Transverse colon (tissue), 4 donors: ENCODE data around the gene SCART1. TPM values are rescaled to one million over a fixed set of nuclear protein-coding genes. Genes with fewer than 3 reads are reported as not detected.

Experiments used
- DNase-seq: peaks from one replicate; pipeline ENCODE4 v3.0.0-alpha.2; 2019
- H3K27ac ChIP-seq, 4 donors: fragments of 200-600 bp; sonication (generic); 2 replicates each; pipeline ENCODE4 v1.5.1; 2016 to 2018; ENCODE audit warnings: inconsistent platforms in 4 of 4
- H3K27me3 ChIP-seq: fragments of 200-600 bp; sonication (generic); 2 replicates; pipeline ENCODE4 v1.5.1; 2017; ENCODE audit warnings: inconsistent platforms
- H3K36me3 ChIP-seq, 4 donors: fragments of 200-600 bp; sonication (generic); 2 replicates each; pipeline ENCODE4 v1.5.1; 2017 to 2019; ENCODE audit warnings: inconsistent platforms in 4 of 4
- H3K4me1 ChIP-seq, 4 donors: fragments of 200-600 bp; sonication (generic); 2 replicates each; pipeline ENCODE4 v1.5.1; 2017 to 2020; ENCODE audit warnings: inconsistent platforms in 4 of 4
- H3K4me3 ChIP-seq, 4 donors: fragments of 200-600 bp; sonication (generic); 1 replicate in 1 of 4; 2 replicates in 3 of 4; pipeline versions ENCODE4 v1.5.1 to v1.6.1; 2017 to 2019; ENCODE audit warnings: inconsistent platforms in 4 of 4
- H3K9me3 ChIP-seq, 2 donors: fragments of 200-600 bp; sonication (generic); 2 replicates each; pipeline ENCODE4 v1.5.1; 2017 to 2019; ENCODE audit warnings: inconsistent platforms in 2 of 2
- EP300 ChIP-seq: sonication (generic); formaldehyde crosslinking; IDR thresholded peaks from one replicate; pipeline ENCODE4 v1.6.1; 2017; ENCODE audit warnings: antibody characterized with exemption, low read depth
- POLR2A ChIP-seq: fragments of 450-650 bp; IDR thresholded peaks from one replicate; pipeline ENCODE4 v1.6.1; 2016; ENCODE audit warnings: antibody characterized with exemption, mild to moderate bottlenecking, moderate library complexity
- POLR2AphosphoS5 ChIP-seq, 3 donors: sonication (generic); formaldehyde crosslinking; IDR thresholded peaks; one replicate each; pipeline ENCODE4 v1.6.1; 2016; ENCODE audit warnings: antibody characterized with exemption in 3 of 3
- WGBS, 2 donors: methylation state at CpG; one replicate each; pipeline ENCODE4 v1.1.5; 2018; ENCODE audit warnings: low coverage in 1 of 2; 5-methylcytosine and 5-hydroxymethylcytosine counted together
- in situ Hi-C, 4 donors: fragments of 200-750 bp; cut with MboI; loops; one replicate each; pipeline versions ENCODE4 v1.15.0 to v1.15.1; 2017; ENCODE audit warnings: low sequenced_read_pairs in 3 of 4, low pct_ligation_motif_present in 1 of 4, low pct_unique_long_range_greater_than_20kb in 1 of 4
- intact Hi-C: fragments of 100-400 bp; cut with DNase I; formaldehyde crosslinking; loops from one replicate; pipeline ENCODE4 v1.15.1; 2023; ENCODE audit warnings: low total_unique reads
- total RNA-seq, 4 donors: library from RNA; depleted of rRNA; stranded (reverse); fragments of >200 nt; gene quantifications; one replicate each; pipeline ENCODE4 v1.1.0, GENCODE V29; 2016
- TF ChIP-seq, protein P1 (sequence below), 5 experiments: fragments of 200-600 bp in 3 of 5; fragments of 450-650 bp in 2 of 5; sonication (generic) in 3 of 5; IDR thresholded peaks; 1 replicate in 2 of 5; 2 replicates in 3 of 5; pipeline ENCODE4 v1.5.1; 2016 to 2017; ENCODE audit warnings: antibody characterized with exemption in 5 of 5, inconsistent platforms in 3 of 5, mild to moderate bottlenecking in 2 of 5, moderate library complexity in 1 of 5

The SCART1 gene
- total RNA-seq, 4 donors from 2014 or later: 1.6 to 6.5 (median 3.1) TPM

DNA sequence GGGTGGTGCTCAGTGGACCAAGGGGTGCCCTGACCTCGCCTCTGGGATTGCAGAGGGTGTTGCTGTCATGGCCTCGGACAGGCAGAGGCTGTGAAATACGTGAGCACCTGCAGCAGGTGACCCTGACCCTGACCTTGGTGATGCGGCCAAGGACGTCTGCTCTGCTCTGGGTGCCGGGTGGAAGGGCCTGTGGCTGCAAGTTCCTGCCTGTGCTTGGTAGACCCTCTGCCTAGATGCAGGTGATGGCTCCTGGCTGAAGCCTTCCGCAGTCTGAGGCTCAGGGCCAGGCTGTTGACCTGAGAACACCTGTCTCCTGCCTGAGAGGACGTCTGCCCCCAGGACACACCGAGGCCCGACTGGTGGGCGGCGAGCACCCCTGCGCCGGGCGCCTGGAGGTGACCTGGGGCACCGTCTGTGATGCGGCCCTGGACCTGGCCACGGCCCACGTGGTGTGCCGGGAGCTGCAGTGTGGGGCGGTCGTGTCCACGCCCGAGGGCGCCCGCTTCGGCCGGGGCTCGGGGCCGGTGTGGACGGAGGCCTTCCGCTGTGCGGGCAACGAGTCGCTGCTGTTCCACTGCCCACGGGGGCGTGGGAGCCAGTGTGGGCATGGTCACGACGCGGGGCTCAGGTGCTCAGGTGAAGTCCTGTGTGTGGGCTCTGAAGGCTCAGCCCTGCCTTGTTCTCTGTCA, 4.4 kb downstream of the SCART1 start:
- Histone ChIP-seq H3K4me3 (no peak overlapping the region), H3K27me3 (no peaks in the 10 kb centered on the region), H3K9me3 (no peaks in the 10 kb centered on the region), H3K4me1 (no peaks in the 10 kb centered on the region), H3K36me3 (no peaks in the 10 kb centered on the region), H3K27ac (no peak overlapping the region)
- 91% methylated on average over 33 of the region's 40 CpGs; no CpG with 5 or more reads in 1 of the 2 donors for WGBS, 2 donors
- intact Hi-C loops (no loop called here), in situ Hi-C loops (no loop called here)
- TF ChIP-seq POLR2AphosphoS5 (IDR thresholded peaks at IDR 0.05) (no peak), EP300 (no peak), POLR2A (no peak)
- TF ChIP-seq, protein P1, sequence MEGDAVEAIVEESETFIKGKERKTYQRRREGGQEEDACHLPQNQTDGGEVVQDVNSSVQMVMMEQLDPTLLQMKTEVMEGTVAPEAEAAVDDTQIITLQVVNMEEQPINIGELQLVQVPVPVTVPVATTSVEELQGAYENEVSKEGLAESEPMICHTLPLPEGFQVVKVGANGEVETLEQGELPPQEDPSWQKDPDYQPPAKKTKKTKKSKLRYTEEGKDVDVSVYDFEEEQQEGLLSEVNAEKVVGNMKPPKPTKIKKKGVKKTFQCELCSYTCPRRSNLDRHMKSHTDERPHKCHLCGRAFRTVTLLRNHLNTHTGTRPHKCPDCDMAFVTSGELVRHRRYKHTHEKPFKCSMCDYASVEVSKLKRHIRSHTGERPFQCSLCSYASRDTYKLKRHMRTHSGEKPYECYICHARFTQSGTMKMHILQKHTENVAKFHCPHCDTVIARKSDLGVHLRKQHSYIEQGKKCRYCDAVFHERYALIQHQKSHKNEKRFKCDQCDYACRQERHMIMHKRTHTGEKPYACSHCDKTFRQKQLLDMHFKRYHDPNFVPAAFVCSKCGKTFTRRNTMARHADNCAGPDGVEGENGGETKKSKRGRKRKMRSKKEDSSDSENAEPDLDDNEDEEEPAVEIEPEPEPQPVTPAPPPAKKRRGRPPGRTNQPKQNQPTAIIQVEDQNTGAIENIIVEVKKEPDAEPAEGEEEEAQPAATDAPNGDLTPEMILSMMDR (IDR thresholded peaks at IDR 0.05): no peak
- no peak for DNase-seq

DNA sequence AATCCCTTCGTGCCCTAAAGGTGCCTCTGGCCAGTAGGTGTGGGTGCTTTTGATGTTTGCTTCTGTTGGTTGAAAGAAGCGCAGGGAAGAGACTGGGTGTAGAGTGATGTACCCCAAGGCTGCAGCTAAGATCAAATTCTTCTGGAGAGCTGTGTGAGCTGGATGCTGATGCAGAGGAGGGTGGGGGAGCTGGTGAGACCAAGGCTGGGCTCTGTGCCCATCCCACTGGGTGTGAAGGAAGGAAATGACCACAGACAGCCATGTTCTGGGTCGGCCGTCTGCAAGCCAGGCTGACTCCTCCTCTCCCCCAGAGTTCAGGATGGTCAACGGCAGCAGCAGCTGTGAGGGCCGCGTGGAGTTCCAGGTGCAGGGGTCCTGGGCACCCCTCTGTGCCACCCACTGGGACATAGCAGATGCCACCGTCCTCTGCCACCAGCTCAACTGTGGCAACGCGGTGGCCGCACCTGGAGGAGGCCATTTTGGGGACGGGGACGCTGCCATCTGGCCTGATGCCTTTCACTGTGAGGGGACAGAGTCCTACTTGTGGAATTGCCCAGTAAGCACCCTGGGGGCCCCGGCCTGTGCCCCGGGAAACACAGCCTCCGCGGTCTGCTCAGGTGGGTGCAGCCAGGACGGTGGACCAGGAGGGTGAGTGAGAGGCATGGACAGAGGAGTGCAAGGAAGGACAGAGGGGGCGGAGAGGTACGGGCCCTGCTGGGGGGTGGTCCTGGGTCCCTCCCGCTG, 5.1 kb downstream of the SCART1 start:
- in situ Hi-C loops: no loop called here
- 94% methylated on average over 21 of the region's 21 CpGs; no CpG with 5 or more reads in 1 of the 2 donors for WGBS, 2 donors

DNA sequence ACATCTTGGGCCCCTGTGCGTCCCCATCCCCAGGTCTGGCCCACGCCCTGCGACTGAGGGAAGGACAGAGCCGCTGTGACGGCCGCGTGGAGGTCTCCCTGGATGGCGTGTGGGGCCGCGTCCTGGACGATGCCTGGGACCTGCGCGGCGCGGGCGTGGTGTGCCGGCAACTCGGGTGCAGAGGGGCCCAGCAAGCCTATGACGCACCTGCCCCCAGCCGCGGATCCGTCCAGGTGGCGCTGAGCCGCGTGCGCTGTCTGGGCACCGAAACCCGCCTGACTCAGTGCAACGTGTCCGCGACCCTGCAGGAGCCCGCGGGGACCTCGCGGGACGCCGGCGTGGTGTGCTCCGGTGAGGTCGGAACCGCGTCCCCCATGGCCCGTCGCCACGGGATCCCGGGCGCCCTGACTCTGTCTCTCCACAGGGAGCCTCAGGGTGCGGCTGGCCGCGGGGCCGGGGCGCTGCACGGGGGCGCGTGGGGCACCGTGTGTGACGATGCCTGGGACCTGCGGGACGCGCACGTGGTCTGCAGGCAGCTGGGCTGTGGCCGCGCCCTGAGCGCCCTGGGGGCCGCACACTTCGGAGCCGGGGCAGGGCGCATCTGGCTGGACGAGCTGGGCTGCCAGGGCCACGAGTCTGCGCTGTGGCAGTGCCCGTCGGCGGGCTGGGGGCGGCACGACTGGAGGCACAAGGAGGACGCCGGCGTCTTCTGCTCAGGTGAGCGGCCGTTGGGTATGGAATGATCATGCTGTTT, 5.9 kb downstream of the SCART1 start:
- intact Hi-C loops: no loop called here
- no peak for DNase-seq
- Histone ChIP-seq H3K4me1 (no peaks in the 10 kb centered on the region), H3K27me3 (no peaks in the 10 kb centered on the region), H3K36me3 (no peaks in the 10 kb centered on the region), H3K27ac (no peak overlapping the region), H3K9me3 (no peaks in the 10 kb centered on the region), H3K4me3 (no peak overlapping the region)
- 86% methylated on average over 62 of the region's 81 CpGs; no CpG with 5 or more reads in 1 of the 2 donors for WGBS, 2 donors
- in situ Hi-C loops: no loop called here
- TF ChIP-seq EP300 (no peak), POLR2AphosphoS5 (IDR thresholded peaks at IDR 0.05) (no peak), POLR2A (no peak)
- TF ChIP-seq, protein P1 (IDR thresholded peaks at IDR 0.05): no peak

More for the DNA sequence above, 5.1 kb downstream of the SCART1 start:
- H3K27ac ChIP-seq: no peak overlapping the region
- no peak overlapping the region for H3K4me3 ChIP-seq
- H3K27me3 ChIP-seq: no peaks in the 10 kb centered on the region
- DNase-seq: no peak
- TF ChIP-seq POLR2AphosphoS5 (IDR thresholded peaks at IDR 0.05): no peak
- TF ChIP-seq, protein P1 (IDR thresholded peaks at IDR 0.05): no peak
- no peak for TF ChIP-seq POLR2A
- TF ChIP-seq EP300: no peak
- no peaks in the 10 kb centered on the region for H3K36me3 ChIP-seq
- no peaks in the 10 kb centered on the region for H3K9me3 ChIP-seq
- intact Hi-C loops: no loop called here
- H3K4me1 ChIP-seq: no peaks in the 10 kb centered on the region

DNA sequence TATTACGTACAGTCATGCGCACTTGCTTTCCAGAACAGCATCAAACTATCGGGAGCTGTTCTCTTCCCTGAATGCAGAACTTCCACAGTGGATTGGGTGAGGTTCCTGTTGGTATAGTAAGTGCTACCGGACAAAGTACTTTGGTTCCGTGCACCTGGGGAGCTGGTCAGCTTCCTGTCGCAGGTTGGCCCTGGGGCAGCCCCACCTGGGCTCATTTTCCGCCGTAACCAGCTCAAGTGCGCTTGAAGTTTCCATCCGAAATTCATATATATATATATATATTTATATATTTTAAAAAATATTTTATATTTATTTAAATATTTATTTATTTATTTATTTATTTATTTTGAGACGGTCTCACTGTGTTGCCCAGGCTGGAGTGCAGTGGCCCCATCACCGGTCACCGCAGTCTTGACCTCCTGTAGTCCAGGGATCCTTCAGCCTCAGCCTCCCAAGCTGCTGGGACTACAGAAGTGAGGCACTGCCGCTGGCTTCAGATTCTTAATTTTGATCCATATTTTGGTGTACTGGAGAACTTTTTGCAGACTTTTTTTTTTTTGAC, 6.5 kb downstream of the SCART1 start:
- Histone ChIP-seq H3K27me3 (no peaks in the 10 kb centered on the region), H3K27ac (no peak overlapping the region), H3K9me3 (no peaks in the 10 kb centered on the region), H3K36me3 (no peaks in the 10 kb centered on the region), H3K4me3 (no peak overlapping the region), H3K4me1 (no peaks in the 10 kb centered on the region)
- 94 to 99% methylated on average over 9 to 14 of the region's 14 CpGs for WGBS, 2 donors
- in situ Hi-C loops (no loop called here), intact Hi-C loops (no loop called here)
- TF ChIP-seq, protein P1 (IDR thresholded peaks at IDR 0.05): no peak
- TF ChIP-seq POLR2A (no peak), EP300 (no peak), POLR2AphosphoS5 (IDR thresholded peaks at IDR 0.05) (no peak)
- no peak for DNase-seq
